Subcutaneous adipose tissue (tissue), 4 donors: ENCODE measurements around the gene SHROOM3. TPM values are rescaled to one million over a fixed set of nuclear protein-coding genes. Genes with fewer than 3 reads are reported as not detected.

Source experiments
- total RNA-seq, 4 donors: library from RNA; depleted of rRNA; stranded (reverse); fragments of >200 nt; gene quantifications; one replicate each; pipeline ENCODE4 v1.1.0, GENCODE V29; 2016
- TF ChIP-seq, protein P1 (sequence below): fragments of 450-650 bp; IDR thresholded peaks from one replicate; pipeline ENCODE4 v1.5.1; 2016; ENCODE audit warnings: low read depth, mild to moderate bottlenecking, control low read depth, antibody characterized with exemption, moderate library complexity

SHROOM3 gene
- total RNA-seq, 4 donors from 2014 or later, result 0.22 to 0.38 (median 0.33) TPM; not detected in 1

DNA sequence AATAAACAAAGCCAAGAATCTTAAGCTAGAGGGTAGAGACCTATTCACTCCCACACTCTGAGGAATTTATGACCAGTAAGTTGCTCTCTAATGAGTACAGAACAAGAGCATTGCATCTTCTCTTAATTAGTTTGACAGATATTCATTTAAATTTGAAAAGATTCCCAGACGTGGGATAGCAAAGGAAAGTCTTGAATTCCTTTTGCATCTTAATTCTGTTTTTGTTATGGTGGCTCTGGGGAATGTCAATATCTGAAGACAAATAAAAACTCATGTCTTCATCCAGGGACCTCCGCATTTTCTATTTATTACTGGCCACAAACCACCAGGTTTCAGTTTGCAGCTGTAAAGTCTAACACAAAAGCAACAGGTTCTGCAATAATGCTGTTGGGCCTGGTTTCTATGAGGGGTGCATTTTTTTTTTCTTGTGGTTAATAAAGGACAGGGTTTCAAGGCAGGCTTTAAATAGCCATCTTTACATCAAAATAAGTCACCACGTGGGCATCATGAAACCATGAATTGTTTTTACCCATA lies 172.3 kb downstream of the SHROOM3 start:
- TF ChIP-seq, protein P1, sequence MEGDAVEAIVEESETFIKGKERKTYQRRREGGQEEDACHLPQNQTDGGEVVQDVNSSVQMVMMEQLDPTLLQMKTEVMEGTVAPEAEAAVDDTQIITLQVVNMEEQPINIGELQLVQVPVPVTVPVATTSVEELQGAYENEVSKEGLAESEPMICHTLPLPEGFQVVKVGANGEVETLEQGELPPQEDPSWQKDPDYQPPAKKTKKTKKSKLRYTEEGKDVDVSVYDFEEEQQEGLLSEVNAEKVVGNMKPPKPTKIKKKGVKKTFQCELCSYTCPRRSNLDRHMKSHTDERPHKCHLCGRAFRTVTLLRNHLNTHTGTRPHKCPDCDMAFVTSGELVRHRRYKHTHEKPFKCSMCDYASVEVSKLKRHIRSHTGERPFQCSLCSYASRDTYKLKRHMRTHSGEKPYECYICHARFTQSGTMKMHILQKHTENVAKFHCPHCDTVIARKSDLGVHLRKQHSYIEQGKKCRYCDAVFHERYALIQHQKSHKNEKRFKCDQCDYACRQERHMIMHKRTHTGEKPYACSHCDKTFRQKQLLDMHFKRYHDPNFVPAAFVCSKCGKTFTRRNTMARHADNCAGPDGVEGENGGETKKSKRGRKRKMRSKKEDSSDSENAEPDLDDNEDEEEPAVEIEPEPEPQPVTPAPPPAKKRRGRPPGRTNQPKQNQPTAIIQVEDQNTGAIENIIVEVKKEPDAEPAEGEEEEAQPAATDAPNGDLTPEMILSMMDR, result no peak

DNA sequence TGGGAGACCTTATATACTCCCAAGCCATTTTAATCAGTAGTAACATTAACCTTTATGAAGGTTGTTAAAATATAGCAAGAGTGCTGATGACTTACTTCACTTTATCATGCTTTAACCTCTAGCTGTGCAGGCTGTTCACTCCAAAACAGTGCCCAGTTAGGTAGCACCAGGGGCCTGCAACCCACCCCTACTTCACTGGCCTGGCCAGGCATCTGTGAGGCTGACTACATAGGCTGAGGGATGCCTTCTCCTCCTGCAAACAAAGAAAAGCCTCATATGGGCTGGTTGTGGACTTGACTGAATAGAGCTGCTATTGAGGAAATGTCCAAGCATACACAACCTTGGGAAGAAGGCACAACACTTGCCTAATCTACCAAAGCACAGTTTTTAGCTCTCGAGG lies 172.8 kb downstream of the SHROOM3 start:
- TF ChIP-seq, protein P1, result no peak

DNA sequence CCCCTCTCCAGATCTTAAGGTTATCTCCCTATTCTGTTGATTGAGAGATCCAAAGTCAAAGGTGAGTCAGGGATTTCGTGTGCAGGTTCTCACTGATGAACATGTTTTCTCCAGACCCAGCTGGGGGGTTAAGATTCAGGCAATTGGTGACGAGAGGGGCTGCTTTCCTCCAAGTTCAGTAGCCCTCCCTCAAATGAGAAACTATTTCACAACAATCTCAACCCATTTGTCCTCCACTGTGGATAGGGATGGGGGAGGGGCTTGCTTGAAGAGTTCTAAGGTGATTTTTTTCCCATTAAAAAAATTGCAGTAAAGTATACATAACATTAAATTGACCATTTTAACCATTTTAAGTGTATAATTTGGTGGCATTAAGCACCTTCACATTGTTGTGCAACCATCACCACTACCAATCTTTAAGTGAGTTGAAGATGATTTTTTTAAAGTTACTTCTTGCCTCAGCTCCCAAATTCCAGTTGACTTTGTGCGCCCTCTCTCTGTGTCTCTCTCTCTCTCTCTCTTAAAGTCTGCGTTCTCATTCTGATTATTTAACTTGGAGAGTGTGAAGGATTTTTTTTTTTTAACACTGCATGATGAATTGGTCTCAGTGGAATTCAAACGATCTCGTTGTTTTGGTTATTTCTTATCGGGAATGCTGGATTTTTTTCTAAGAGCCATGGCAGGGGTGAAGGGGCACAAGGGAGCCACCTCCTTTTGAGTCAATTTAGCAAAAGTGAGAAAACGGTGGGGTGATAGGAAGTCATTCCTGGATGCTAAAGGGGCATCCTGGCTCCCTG lies 175.9 kb downstream of the SHROOM3 start:
- TF ChIP-seq, protein P1, result no peak

DNA sequence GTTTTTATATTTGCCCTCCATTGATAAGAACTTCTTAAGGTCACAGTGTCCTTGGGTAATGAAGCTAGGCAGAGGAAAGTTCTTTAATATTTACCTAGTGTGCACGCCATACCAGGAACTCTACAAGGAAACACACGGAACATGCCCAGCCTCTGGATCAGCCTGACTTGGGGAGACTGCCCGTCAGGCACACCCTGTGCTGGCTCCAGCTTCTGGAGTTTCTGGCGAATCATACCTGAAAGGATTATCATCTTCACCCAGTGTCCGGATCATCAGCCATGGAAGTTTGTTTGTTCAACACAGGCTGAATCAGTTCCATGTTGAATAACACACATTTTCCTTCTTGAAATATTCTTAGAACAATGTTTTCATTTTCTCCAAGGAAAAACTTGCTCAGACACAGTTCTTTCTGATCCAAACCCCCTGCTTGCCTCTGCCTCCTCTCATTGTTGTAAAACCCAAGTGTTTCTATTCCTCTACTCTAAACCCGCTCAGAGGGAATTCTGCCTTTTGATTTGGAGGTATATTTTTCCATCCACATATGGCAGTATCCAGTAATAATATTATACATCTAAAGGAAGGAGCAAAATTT lies 176.7 kb downstream of the SHROOM3 start:
- TF ChIP-seq, protein P1, result no peak

DNA sequence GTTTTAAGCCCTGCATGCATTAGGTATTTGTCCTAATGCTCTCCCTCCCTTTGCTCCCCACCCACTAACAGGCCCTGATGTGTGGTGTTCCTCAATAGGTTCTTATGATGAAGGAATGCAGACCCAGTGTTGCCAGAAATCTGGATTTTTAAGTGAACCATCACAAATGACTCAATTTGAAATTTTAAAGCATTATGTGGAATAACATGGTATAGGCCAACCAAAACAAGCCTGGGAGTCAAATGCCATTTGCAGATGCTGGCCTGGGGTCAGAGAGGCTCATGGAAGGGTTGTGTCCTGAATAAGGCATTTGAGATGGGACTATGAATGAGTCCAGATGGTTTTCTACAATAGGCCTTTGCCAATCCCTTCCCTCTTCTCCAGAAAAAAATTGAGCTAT lies 179.6 kb downstream of the SHROOM3 start:
- TF ChIP-seq, protein P1, result no peak

DNA sequence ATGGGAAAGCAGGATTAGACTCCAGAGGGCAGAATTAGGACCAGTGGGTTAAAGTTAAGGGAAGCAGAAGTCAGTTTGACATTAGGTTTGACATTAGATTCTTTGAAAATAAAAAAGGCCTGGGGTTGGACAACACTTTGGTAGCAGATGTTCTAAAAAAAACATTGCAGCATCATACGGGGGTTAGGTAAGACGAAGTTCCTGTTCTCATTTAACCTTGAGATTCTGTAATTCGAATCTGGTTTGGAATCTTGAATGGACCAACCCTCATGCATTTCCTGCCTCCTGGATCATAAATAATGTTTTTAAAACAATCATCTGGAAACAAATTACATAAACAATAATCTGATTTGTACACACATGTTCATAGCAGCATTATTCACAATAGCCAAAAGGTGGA lies 181.0 kb downstream of the SHROOM3 start:
- TF ChIP-seq, protein P1, result no peak

DNA sequence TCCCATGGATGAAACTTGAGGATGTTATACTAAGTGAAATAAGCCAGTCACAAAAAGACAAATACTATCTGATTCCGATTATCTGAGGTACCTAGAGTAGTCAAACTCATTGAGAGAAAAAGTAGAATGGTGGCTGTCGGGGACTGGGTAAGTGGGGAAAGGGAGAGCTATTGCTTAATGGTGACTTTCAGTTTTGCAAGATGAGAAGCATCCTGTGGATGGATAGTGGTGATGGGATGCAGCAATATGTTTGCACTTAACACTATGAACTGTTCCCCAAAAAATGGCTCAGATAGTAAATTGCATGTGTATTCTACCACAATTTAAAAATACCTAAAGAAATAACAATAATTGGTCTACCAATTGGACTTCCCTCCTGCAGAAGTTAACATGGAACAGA lies 181.5 kb downstream of the SHROOM3 start:
- TF ChIP-seq, protein P1, result no peak
